ENCODE data around the gene STARD10. TPM values are rescaled to one million over a fixed set of nuclear protein-coding genes. Genes with fewer than 3 reads are reported as not detected.
A peak's percentile ranks its signal among the peaks of the same experiment; 100 is the strongest.

Gene STARD10
- total and polyA plus RNA-seq, 9 of the 15 experiments (the other 6 are each of a cell fraction or from before 2014, with no cell fraction given), result 0.15 to 52.9 (median 32.3) TPM

DNA sequence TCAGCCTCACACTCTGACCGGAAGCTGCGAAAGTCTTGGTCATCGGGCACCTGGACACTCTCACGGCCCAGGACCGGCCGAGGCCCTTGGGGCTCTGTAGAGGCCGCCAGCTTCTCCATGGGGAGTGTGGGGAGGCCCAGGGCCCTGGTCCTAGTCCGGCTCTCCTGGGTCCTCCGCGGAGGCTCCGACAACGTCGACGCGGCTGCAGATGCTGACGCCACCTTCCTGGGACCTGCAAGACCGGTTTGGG, 12.9 kb downstream of the STARD10 start:
- ChIA-PET CTCF (ENCODE audit: low intra/inter-chr PET ratio) (no interaction called here), POLR2A (no interaction called here)
- Histone ChIP-seq H3K36me3 (ENCODE audit: control insufficient read depth, insufficient read depth, low read length) (0 out of 3 replicates have a peak, but pooled peaks cover 6% of the 10 kb centered on the region), H3K4me1 (replicated peaks in 1 of 2; ENCODE audit: control insufficient read depth in 2 of 2, insufficient read depth in 2 of 2, low read length in 2 of 2) (peaks cover 68 to 70% of the 10 kb centered on the region in 2 experiments), H3K4me3 (peak overlapping the region; percentile 43), H3K27ac (ENCODE audit: extremely low read depth, low read depth, low read length) (no peak overlapping the region), H3K79me2 (ENCODE audit: control insufficient read depth, insufficient read depth, low read length) (peaks cover 8% of the 10 kb centered on the region; the same call in 2 of the 3 replicates), H2AFZ (ENCODE audit: low read depth, low read length) (0 out of 2 replicates have a peak overlapping the region, but pooled peaks have one; percentile 21), H3K4me2 (ENCODE audit: insufficient read depth, low read length) (peak overlapping the region; percentile 56), H3K27me3 (ENCODE audit: control insufficient read depth in 2 of 2, insufficient read depth in 2 of 2, low read length in 2 of 2) (no peaks in the 10 kb centered on the region), H3K9me1 (ENCODE audit: control insufficient read depth, insufficient read depth, low read length) (peaks cover 2% of the 10 kb centered on the region), H3K9ac (ENCODE audit: insufficient read depth in 1 of 2, low read depth in 2 of 2, low read length in 2 of 2) (peak overlapping the region; percentile 31 to 87; a peak in 3 of 4 replicates), H3K9me3 (replicated peaks; ENCODE audit: control insufficient read depth, insufficient read depth, low read depth, low read length) (no peaks in the 10 kb centered on the region), H4K20me1 (replicated peaks; ENCODE audit: control insufficient read depth, insufficient read depth, low read length) (no peaks in the 10 kb centered on the region)
- no TSS peak for BruUV-seq (replicated peaks)
- WGBS (ENCODE audit: insufficient coverage, low coverage, missing lambda C conversion rate), result 64% methylated on average over 7 of the region's 17 CpGs
- no peak for FAIRE-seq
- in situ Hi-C loops (cut with MboI), result no loop called here
- ATAC-seq, result no peak
- TF ChIP-seq RAD51 (IDR thresholded peaks at IDR 0.05; ENCODE audit: borderline replicate concordance, low read depth) (no peak), L3MBTL2 (IDR thresholded peaks at IDR 0.05) (no peak), ZFX (CRISPR knock-in tag; IDR thresholded peaks at IDR 0.05) (peak; percentile 48), ZNF224 (CRISPR knock-in tag; IDR thresholded peaks at IDR 0.05) (no peak), XRCC3 (IDR thresholded peaks at IDR 0.05) (no peak), MTF1 (CRISPR knock-in tag; IDR thresholded peaks at IDR 0.05; ENCODE audit: borderline replicate concordance) (no peak), ETV1 (tag; conservative IDR thresholded peaks at IDR 0.05; ENCODE audit: low read depth) (no peak), HIVEP1 (CRISPR knock-in tag; IDR thresholded peaks at IDR 0.05) (no peak), PTRF (tag; IDR thresholded peaks at IDR 0.05) (no peak), NR1H2 (CRISPR knock-in tag; IDR thresholded peaks at IDR 0.05) (no peak), RBFOX2 (IDR thresholded peaks at IDR 0.05; ENCODE audit: low read depth, low read length) (0 out of 2 replicates have a peak, but pooled peaks have one; percentile 29), SPI1 (IDR thresholded peaks at IDR 0.05; ENCODE audit: borderline replicate concordance, low read depth, low read length) (no peak)
- TF ChIP-seq, protein P1, sequence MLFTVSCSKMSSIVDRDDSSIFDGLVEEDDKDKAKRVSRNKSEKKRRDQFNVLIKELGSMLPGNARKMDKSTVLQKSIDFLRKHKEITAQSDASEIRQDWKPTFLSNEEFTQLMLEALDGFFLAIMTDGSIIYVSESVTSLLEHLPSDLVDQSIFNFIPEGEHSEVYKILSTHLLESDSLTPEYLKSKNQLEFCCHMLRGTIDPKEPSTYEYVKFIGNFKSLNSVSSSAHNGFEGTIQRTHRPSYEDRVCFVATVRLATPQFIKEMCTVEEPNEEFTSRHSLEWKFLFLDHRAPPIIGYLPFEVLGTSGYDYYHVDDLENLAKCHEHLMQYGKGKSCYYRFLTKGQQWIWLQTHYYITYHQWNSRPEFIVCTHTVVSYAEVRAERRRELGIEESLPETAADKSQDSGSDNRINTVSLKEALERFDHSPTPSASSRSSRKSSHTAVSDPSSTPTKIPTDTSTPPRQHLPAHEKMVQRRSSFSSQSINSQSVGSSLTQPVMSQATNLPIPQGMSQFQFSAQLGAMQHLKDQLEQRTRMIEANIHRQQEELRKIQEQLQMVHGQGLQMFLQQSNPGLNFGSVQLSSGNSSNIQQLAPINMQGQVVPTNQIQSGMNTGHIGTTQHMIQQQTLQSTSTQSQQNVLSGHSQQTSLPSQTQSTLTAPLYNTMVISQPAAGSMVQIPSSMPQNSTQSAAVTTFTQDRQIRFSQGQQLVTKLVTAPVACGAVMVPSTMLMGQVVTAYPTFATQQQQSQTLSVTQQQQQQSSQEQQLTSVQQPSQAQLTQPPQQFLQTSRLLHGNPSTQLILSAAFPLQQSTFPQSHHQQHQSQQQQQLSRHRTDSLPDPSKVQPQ (CRISPR knock-in tag; IDR thresholded peaks at IDR 0.05; ENCODE audit: borderline replicate concordance), result no peak
- DNase-seq (ENCODE audit: extremely low read depth in 1 of 4, low spot score in 3 of 4), result no peak
- intact Hi-C loops (cut with micrococcal nuclease), result no loop called here

Data from K562 (cell line).